SKM-1 (cell line): ENCODE data around the gene SPARCL1.
"Not testable (repeated sequence)": the region's sequence is repeated elsewhere in the genome, so short reads cannot be mapped to it uniquely, and the experiment has no call there.

Experiments used
- DNase-seq: peaks from one replicate; lab custom pipeline; 2025; ENCODE audit not compliant: unreplicated experiment; lab: John Stamatoyannopoulos, UW

SPARCL1 gene

DNA sequence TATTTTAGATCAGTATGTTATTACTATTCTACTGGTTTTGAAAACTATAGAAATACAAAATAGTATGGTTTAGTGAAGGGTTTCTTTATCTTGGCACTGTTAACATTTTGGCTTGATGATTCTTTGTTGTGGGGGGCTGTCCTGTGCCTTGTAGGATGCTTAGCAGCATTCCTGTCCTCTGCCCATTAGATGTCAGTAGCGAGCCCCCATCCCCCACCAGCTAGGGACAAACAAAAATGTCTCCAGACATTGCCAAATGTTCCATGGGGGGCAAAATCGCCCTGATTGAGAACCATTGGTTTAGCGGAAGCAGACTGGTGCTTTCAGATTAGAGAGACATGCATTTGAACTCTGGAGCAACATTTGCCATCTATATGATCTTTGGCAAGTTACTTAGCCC lies 23.3 kb downstream of the SPARCL1 start:
- DNase-seq: no peak

DNA sequence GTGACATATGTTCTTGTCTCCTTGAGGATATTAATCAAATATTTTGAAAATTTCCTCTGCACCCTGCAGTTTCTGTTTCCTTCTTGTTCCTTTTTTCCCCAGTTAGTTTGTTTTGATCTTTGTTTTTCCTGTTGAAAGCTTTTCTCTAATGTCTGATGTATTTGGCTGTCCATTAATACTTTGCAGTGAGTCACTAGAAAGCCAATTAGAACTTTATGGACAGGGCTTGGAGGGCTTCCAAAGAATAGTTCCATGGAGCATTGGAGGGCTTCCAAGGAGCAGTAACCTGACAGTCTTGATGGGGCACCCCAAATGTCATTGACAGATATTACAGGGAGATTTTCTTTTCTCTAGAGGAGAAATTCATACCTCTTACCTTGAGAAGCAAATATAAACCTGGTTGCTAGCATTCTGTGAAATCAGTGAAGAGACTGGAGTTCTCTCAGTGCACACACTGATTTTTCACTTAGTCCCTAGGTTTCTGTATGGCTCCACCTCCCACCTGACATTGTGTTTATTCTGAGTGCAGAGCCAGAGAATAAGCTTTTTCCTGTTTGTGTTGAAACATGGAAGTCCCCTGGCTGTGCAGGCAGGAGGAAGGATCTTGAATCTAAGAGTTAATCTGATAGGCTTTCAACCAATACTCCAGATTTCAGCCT lies 26.5 kb downstream of the SPARCL1 start:
- DNase-seq: no peak

DNA sequence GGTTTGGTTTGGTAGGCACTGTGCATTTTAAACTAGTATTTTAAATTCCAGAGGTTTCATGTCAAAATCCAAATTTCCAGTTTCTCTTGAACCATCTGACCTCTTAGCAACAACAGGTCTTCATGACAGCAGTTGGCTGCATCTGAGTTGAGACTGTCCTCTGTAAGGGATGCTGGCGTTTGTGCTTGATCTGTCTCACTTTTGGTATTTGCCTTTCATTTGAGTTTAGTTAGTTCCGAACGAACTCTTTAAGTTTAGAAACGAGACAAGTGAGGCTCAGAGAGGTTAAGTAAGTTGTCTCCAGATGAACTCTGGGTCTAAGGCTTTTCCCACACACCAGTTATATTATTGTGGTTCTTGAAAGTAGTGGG lies 29.1 kb downstream of the SPARCL1 start:
- no peak for DNase-seq

DNA sequence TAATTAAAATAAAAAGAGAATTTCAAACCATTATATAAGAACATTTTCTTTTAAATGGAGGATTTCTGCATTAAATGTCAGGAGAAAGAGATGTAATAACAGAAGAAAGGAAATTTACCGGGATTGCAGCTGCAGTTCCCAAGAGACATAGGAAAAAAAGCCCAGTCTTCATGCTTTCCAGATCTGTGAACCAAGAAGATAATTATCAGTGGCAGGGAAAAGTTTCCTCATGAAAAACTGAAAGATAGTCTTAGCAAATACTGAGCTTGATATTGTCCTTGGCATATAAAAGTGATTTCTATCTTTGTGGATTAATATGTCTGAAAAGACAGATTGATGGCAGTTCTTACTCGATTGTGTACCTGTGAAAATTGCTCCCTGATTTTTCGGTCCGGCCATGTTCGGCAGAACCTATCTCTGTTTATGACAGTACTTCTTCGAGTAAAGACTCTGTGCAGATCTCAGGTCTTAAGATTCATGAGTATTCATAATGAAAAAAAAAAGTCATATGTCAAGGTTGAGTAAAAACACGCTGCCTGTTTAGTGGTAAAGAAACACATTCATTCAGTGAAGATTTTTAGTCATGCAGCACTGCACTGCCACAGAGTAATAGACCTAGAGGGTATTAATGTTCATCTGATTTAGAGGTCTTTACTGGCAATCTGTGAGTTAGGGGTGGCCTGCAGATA lies 29.6 kb downstream of the SPARCL1 start:
- DNase-seq: no peak

DNA sequence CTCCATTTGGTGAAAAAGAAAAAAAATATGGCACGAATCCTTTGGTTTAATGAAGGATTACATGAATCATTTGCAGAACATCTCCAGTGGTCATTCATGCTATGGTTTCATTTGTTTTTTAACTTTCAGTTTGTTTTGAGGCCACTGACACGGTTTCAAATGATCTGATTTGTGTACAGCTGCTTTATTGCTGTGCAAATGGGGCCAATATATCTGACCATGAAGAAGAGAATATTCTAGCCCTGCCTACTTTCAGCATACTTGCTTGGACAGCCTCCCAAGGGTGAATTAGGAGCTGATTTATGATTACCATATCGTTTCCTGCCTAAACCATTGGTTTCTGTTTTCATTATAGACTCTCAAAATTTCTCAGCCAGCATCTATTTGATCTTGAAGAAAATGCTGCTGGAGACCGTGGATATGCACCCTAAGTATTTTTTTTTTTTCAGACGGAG lies 30.7 kb downstream of the SPARCL1 start:
- no peak for DNase-seq

DNA sequence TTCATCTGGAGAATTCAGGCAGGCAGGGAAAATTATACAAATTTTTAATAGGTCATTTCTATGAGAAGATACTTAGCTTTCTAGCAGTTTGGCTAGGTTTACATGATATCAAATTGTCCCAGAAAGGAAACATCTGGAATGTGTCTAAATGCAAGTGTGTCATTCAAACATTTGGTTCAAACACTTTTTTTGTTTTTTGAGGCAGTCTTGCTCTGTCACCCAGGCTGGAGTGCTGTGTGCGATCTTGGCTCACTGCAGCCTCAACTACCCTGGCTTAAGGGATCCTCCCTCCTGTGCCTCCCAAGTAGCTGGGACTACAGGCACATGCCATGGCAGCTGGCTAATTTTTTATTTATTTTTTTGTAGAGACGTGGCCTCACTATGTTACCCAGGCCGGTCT lies 31.6 kb downstream of the SPARCL1 start:
- no peak for DNase-seq

DNA sequence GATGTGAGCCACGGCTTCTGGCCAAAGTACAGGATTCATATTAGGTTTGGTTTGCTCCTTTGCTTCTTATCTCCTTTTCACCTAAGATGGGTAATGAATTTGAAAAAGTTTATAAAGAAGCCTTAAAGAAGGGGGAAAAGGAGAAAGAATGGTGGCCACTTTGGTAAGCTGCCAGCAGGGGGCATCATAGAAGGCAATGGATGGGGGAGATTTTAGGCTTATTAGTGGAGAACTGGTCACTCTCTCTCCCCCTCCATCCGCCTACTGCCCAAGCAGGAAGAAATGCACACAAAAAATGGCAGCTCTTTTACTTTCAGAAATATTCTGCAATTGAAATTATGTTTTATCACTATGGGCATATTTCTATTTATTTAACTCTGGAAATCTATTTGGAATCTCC lies 32.0 kb downstream of the SPARCL1 start:
- peak; percentile 19 for DNase-seq

DNA sequence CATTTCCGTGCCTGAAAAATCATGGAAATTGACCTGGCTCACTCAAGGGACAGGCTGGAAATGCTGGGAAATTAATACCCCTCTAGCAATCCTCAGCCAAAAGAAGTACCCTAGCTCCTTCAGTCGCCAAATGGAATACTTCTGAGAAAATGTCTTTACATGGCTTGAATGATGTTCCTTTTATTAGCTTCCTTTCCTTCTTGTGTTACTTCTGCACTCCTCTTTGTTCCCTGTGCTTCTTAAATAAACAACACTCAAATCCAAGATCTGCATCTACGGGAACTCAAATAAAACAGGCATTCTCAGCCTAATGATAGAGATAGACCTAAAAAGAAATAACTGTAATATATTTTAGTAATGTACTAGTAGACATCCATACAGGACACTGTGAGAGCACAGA lies 36.1 kb downstream of the SPARCL1 start:
- DNase-seq: no peak

DNA sequence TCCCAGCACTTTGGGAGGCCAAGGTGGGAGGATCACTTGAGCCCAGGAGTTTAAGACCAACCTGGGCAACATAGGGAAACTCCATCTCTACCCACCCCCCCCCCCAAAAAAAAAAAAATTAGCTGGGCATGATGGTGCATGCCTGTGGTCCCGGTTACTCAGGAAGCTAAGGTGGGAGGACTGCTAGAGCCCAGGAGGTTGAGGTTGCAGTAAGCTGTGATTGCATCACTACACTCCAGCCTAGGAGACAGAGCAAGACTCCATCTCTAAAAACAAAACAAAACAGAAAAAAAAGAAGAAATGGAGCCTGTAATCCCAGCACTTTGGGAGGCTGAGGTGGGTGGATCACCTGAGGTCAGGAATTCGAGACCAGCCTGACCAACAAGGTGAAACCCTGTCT lies 37.3 kb downstream of the SPARCL1 start:
- peak; percentile 10 for DNase-seq

DNA sequence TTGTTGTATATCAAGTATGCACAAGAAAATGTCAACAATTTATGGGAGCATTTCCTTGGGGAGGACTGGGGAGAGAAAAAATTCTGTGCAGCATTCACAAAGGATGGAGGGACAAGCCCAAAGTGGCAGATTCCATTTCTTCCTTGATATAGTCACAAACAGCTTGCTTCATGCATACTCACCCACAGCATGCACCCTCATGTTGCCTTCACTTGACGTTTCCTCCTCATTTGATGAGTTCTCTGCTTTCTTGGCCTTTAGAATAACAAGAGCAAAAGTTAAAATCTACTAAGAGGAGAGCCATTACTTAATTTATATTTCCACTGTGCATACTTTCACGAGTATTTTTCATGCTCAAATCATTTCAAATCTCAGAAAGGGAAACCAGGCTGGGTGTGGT lies 37.7 kb downstream of the SPARCL1 start:
- no peak for DNase-seq

DNA sequence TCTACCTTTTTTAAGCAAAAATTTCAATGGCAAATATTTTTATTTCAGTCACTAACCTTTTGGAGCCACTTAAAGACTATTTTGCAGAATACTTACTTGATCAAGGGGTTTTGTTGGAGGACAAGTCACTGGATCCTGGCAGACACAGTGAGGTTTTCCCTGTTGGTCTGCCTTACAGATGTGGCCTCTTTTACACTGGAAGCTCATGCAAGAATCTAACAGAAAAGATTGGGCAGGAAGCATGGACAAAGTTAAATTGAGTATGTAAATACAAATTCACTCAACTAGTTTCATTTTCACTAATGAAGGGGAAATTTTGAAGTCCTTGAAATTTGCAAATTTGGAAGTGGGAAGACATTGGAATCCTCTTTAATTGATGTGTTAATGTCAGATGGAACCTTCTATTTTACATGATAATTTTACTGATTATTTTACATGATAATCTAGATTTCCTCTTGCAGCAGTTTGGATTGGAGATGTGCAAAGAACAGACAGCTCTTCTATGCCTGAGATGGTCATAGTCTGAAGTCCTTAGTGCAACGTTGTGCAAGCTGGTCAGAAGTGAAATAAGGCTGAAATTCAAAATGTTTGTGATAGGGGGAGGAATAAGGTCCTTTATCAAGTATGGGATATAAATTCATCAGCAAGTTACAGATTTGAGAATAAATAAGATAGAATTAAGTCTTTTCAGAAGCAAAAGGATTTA lies 38.4 kb downstream of the SPARCL1 start:
- DNase-seq: no peak

DNA sequence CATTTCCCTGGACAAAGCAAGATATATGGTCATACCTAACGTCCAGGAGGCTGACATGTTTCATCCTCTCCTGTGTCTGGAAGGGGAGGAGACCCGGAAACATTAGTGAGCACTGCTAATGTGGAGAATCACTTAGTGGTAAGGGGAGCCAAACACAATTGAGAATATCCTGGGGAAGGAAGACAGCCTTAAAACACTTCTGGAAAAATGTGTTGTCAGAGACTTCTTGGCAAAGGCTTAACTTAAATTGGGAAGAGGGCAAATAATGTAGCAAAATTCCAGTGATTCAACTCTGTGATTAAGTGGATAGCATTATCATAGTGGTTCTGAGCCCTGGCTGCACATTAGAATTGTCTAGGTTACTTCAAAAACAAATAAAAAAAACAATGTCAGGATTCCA lies 39.5 kb downstream of the SPARCL1 start:
- DNase-seq: no peak

DNA sequence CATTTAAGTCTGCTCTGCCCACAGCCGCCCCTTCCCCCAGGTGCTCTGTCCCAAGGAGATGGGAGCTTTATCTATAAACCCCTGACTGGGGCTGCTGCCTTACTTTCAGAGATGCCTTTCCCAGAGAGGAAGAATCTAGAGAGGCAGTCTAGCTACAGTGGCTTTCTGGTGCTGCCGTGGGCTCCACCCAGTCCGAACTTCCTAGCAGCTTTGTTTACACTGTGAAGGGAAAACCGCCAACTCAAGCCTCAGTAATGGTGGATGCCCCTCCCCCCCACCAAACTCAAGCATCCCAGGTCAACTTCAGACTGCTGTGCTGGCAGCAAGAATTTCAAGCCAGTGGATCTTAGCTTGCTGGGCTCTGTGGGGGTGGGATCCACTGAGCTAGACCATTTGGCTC lies 40.5 kb downstream of the SPARCL1 start:
- not testable (repeated sequence) for DNase-seq

DNA sequence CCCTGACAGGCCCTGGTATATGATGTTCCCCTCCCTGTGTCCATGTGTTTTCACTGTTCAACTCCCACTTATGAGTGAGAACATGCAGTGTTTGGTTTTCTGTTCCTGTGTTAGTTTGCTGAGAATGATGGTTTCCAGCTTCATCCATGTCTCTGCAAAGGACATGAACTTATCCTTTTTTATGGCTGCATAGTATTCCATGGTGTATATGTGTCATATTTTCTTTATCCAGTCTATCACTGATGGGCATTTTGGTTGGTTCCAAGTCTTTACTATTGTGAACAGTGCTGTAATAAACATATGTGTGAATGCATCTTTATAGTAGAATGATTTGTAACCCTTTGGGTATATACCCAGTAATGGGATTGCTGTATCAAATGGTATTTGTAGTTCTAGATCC lies 45.9 kb downstream of the SPARCL1 start:
- DNase-seq: not testable (repeated sequence)

DNA sequence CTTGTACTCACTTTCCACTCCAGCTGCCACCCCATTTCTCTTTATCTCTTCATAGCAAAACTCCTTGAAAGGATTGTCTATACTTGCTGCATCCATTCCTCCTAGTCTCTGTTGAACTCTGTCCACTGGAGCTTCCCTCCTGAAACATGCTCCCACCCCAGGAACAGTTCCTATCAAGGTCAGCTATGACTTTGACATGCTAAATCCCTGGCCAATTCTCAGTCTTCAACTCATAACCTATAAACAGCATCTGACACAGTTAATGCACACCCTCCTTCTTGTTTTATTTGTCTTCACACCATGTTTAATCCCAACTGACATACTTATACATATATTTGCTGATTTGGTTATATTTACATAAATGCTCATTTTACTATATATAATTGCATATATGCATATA lies 47.8 kb downstream of the SPARCL1 start:
- no peak for DNase-seq

DNA sequence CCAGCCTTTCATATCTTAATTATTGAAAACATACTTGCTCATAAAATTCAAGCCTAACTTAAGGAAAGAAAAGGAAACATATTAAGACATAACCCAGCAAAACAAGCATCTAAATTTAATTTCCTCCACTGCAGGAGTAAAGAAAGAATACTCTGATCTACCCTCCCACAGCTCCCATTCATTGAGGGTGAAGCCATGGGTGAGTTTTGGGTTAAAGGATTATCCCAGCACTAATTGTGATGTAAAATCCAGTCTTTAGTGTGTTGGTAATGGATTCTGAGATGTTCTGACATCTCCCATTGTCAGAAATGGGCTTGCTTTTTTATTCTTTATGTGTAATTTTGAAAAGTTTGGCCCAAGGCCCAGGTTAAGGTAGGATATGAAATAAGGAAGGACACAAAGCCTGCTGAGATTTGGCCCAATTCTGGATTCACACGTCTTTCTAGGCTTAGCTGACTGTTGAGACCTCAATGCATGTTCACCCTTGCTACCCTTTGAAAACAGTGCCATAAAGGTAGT lies 50.4 kb downstream of the SPARCL1 start:
- no peak for DNase-seq

DNA sequence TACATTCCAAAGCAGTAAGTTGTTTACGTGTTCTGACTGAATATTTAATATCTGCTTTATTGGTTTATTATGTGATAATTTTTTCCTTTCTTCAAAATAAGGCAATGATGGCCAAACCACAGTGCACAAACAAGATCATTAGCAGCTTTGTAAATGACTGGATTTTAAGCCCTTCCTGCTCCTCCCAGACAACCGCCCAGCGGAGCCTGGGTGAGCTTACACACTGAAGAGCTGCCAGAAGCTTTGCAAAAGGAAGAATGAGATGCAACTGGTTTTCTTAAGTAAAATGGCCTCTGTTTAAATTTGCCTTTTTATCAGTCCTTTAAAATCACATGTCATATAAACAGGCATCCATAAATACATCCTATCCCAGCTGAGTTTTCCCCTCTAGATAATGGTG lies 52.2 kb downstream of the SPARCL1 start:
- no peak for DNase-seq

DNA sequence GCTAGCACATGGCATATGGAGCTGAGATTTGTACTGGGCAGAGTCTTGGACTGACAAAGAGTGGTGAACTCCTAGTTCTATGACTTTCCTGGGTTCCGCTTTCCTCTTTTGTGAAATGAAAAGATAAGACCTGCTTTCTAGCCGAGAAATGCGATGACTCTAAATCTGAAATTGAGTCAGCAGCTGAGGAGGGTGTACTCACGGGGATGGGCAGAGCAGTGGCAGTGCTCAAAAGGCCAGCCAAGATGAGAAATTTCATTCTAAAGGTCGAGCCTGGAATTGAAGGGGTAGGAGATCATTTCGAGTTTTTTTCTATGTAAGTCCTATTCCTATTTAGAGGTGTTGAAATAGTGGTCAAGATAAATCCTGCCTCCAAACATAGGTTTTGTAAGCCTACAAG lies 59.8 kb downstream of the SPARCL1 start:
- DNase-seq: no peak

DNA sequence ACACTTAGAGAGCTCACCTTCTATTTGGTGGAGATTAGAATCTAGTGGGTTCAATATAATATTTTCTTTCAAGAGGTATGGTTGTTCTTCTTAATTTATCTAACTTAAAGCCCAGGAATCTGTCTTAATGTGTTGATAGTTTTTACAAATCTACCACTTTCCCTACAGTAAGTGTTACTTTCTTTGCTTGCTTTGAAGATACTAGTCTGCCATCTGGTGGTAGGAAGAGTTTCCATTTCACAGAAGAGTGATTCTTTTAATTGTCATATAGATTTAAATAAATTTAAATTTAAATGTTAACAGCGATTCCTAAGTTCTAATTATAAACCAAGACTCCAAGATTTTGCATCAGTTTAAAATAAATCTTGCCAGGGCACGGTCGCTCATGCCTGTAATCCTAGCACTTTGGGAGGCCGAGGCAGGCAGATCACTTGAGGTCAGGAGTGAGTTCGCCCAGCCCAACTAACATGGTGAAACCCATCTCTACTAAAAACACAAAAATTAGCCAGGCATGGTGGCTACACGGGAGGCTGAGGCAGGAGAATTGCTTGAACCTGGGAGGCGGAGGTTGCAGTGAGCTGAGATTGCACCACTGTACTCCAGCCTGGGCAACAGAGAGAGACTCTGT lies 63.3 kb downstream of the SPARCL1 start:
- peak; percentile 42 for DNase-seq

DNA sequence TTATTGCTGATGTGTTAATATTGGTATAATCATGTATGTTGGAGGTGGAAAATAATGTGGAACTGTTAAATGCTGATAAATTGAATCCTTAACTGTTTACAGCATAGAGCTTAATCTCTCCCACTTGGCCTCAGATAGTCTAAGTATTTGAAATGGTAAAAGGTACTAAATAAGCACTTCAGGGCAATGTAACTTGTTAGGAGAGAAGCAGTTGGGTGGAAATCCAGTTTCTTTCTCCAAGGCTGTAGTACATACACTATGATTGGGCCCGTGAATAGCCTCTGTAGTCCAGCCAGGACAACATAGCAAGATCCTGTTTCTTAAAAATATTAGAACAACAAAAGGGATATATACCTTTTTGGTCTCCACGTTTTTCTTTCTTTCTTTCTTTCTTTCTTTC lies 67.1 kb downstream of the SPARCL1 start:
- DNase-seq: no peak

DNA sequence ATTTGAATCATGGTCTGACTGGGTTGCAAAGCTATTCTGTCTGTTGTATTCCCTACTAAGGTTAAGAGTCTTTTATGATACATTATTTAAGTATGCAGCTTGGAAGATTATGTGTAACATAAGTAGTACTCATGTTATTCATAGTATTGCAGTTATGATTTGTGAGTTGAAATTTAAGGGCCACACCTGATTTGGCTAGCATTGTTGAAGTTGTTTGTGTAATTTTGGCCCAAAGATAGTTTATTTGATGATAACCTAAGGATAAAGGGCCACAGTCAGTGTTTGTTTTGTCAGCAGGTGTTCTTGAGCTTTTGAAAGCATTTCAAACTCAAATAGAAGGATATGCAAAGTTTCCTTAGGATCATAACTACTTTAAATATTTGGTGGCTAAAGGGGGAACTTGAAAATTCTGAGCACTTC lies 67.9 kb downstream of the SPARCL1 start:
- no peak for DNase-seq

DNA sequence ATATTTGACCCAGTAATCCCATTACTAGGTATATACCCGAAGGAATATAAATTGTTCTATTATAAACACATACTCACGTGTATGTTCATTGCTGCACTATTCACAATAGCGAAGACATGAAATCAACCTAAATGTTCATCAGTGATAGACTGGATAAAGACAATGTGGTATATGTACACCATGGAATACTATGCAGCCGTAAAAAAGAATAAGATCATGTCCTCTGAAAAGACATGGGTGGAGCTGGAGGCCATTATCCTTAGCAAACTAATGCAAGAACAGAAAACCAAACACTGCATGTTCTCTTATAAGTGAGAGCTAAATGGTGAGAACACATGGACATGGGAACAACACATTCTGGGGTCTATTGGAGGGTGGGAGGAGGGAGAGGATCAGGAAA lies 70.3 kb downstream of the SPARCL1 start:
- DNase-seq: no peak
